Activated CD4-positive, alpha-beta T cell treated with anti-CD3 and anti-CD28 coated beads, Interleukin-2, amount 50 U/mL, for 24 hours (primary cell): Measurements from ENCODE around the gene MPP2.
"Not testable (repeated sequence)": the region's sequence is repeated elsewhere in the genome, so short reads cannot be mapped to it uniquely, and the experiment has no call there.

Experiments
- DNase-seq, 2 donors: peaks; one replicate each; pipeline ENCODE4 v3.0.0-alpha.2; 2020; ENCODE audit warnings: low read depth in 1 of 2, low spot score in 1 of 2

MPP2 gene

GRCh38 chr17:43901861-43902589, 5.3 kb downstream of the MPP2 start:
- no peak for DNase-seq

DNA sequence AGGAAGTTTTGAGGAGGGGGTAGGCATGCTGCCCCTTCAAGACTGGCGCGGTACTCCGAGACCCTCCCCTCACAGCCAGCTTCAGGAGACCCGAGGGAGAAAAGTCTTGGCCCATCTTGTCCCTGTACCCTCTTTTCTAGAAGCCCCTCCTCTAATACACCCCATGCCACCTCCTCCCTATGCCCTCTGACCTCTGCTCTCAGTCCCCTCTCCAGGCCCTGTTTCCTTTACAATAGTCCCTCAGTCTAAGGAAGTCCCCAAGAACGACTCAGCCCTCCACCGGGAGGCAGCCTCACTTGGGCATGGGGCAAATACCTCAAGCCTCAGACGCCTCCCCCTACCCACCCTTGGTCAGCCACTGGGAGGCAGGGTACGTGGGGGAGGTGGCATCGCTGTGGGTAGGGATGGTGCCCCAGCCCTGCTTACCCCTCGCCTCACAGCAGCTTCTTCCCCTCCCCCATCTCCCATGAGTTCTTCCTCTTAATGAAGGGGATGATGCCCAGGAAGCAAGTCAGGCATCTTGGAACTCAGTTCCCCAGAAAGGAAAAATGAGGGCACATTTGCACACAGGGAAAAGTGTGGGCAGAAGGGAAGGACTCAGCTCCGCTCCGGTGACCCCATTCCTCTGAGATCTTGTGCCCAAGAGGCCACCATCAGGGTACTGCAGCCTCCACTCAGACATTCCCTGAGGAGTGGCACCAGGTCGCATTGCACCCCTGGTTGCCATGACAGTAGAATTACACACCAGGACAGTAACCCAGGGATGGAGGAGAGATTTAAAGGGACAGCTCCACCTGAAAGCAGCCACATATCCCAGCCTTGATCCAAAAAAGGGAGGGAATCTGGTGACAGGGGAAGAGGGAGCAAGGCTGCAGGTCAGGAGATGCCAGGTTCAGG, 6.2 kb downstream of the MPP2 start:
- no peak for DNase-seq

- peak; percentile 61 to 74 for DNase-seq
These were observed 7.0 kb downstream of the MPP2 start for GRCh38 chr17:43900183-43900857.

GRCh38 chr17:43898446-43898845, 8.9 kb downstream of the MPP2 start:
- no peak for DNase-seq

GRCh38 chr17:43897831-43898230, 9.5 kb downstream of the MPP2 start:
- no peak for DNase-seq

DNA sequence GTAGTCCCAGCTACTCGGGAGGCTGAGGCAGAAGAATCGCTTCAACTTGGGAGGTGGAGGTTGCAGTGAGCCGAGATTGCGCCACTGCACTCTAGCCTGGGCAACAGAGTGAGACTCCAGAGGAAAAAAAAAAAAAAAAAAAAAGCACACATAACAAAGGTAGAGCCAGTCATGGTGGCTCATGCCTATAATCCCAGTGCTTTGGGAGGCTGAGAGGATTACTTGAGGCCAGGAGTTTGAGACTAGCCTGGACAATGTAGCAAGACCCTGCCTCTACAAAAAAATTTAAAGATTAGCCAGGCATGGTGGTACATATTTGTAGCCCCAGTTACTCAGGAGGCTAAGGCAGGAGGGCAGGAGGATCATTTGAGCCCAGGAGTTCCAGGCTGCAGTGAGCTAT, 12.8 kb downstream of the MPP2 start:
- DNase-seq: not testable (repeated sequence)

DNA sequence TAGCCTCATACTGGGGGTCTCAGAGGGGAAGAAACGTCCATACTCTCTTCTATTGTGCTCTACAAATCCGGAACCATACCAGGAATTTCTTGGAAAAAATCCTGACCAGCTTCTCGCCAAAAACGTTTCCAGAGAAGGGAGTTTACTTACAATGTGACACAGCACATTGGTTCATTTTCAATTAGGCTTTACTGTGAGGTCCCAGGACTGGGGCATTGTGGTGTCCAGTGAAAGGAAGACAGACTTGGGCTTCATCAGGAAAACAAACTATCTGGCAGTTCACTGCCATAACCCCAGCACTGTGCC, 14.7 kb downstream of the MPP2 start:
- no peak for DNase-seq

DNA sequence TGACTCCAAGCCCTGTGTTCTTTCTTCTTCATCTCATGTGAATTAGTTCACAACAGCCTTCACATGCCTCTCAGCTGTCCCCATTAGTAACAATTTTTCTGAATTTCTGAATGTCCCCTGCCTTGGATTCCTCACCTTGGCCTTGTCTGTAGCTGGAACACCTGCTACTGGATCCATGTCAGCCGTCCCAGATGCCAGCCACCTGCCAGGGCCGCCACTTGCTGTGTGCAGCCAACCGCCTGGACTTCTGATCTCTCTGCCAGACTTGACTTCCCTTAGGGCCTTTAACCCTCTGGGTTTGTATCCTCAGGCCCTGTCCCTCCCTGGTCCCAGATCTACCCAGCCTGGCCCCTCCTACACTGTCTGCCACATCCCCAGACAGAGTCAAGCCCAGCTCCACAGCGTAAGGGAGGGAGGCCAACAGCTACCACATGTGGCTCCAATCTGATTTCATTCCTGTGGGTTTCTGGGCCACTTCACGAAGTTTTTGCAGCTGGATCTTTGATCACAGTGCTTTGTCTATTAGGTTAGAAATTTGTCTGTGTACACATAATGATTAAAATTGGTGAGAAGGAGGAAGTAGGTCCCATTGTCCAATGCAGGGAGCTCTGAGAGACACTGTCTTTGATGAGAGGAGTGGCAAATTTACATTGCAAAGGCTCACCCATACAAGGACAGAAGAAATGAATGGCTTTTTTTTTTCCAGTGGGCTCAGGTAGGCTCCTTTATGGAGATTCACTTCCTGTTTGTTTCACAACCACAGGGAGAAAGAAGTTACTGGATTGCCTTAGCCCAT, 15.3 kb downstream of the MPP2 start:
- DNase-seq: no peak

DNA sequence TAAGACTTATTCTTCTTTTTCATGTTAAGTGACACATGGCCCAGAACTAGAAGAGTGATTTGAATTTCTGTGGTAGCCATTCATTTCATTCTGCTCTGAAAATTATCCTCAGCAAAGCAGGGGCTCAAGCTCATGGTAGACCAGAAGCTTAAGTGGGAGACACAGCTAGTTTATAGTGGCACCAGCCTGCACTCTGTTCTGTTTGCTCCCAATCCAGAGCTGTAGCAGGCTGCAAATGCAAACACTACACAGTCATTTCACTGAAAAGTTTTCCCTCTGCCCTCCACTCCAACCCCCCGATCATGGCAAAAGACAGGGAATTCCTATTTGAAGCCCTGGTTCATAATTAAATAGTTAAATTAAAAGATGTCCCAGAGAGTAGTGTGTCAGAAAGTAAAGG, 17.1 kb downstream of the MPP2 start:
- DNase-seq: no peak

DNA sequence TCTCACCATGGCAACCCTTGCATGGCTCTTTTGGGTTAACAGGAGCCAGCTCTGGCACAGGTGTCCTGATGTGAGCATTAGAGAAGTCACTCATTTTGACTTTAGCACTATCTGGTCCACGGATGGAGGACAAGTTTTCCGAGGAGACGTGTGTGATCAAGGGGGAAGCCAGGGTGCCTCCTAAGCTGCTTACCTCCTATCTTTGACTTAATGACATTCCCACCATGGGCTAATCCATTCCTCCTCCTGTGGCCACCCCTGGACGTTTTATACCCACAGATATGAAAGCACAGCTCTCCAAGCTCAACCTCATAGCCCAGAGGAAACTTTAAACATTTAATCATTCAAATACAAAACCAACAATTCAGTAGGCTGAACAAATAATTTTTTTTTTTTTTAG, 18.8 kb downstream of the MPP2 start:
- DNase-seq: no peak

DNA sequence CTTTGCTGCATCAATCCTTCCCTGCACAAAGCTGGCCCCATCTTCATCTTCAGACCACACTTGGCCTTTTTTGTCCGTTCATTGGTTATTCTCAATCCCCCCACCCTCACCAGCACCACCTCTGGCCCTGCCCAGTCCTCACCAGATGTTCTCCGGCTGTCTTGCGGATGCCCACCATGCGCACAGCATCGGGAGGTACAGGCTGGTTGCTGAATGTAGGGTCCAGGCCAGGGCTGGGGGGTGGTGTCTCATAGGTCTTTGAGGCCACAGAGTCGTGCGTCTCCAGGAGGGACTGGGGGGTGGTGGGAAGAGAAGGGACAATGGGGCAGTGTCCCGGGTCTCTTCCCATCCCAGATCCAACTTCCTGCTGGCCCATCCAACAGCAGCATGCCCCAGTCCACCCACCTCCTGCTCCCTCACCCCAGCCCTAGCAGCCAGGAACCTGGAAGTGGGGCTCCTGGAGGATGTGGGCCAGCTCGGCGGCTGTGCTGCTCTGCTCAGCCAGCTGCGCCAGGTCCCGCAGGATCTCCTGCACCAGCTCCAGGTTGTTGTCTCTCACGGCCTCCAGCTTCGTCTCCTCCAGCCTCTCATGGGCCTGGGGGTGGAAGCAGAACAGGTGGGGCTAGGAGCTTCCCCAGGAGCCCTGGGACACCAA, 24.4 kb downstream of the MPP2 start:
- no peak for DNase-seq

- no peak for DNase-seq
These were observed 25.4 kb downstream of the MPP2 start for GRCh38 chr17:43881758-43882505.

DNA sequence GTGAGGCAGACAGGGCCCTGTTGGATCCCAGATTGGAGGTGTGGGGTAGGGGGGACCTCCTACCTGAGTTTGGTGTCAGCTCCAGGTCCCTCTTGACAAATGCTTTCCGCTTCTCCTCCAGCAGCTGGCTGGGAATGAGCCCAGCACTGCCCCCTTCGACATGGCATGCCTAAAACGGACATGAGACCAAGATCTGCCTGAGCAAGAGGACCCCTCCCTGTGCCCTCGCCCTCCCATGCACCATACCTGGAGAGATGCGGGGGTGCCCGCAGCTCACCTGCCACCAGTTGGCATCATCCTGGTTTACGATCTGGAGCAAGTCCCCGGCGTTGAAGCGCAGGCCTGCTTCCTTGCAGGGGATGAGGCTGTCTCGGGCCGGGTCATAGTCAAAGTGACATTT, 26.2 kb downstream of the MPP2 start:
- DNase-seq: no peak

GRCh38 chr17:43880420-43880991, 26.8 kb downstream of the MPP2 start:
- DNase-seq: peak in 1 of 2 donors; percentile 19

DNA sequence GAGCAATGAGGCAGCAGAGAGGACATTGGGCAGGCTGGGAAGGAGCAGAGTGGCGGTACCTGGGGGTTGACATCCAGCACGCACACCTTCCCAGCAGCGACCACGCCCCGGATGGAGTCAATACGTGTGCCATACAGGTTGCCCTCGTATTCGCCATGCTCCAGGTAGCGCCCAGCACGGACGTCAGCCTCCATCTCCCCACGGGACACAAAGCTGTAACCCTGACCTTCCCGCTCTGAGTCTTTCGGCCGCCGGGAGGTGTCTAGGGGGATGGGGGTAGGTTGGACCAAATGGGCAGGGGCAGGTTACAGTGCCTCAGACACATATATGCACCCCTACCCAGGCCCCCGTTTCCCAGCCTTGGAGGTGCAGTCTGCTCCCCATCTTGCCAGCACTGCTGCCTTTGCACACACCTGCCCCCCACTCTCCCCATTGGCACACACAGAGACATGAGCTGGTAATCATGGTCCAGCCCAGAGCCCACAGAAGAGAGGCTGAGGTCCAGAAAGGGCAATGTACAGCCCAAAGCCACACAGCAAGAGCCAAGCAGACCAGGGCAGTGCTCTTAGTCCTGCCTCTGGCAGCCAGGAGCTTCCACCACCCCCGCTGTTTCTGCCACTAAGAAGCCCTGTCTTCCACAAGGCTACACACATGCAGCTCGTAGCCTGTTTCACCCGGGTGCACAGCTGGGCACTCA, 27.5 kb downstream of the MPP2 start:
- no peak for DNase-seq

DNA sequence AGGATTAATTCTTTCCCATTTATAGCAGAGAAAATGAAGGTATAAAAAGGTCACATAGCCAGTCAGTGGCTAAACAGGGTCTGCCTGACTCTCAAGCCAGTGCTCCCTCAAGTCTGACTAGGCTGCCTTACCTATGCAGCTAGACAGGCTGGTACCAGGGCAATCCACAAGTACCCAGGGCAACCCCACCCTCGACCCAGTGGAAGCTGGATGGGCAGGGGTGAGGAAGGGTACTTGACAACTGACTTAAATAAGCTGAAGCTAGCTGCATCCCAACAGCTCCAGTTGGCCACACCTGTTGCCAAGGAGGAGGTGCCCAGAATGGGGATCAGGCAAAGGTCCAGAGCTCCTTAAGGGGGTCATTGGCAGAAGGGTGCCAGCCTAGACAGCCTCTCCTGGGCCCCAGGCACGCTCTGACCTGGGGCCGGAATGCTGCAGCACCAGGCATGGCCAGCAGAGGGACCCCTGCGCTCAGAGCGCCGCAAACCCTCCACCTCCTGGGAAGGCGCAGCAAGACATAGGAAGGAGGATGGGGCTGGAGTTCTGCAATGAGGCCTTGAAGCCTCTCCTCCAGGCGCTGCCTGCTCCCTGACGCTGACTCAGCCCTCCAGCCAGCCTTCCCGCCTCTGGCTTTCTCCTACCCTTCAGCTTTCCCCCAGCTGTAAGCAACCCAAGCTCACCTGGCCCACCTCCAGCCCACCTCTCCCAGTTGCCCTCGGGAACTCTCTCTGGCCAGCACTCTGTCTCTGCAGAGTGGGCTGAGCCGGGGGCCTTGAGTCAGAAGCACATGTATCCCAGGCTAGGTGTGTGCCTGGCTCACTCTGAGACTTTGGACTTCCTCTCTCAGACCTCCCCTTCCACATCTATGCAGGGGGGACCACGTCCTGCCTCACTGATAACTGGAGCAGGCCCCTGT, 28.8 kb downstream of the MPP2 start:
- peak; percentile 52 to 55 for DNase-seq

GRCh38 chr17:43877451-43878155, 29.7 kb downstream of the MPP2 start:
- no peak for DNase-seq
